ENCODE results near the gene SLC3A2.

DNA sequence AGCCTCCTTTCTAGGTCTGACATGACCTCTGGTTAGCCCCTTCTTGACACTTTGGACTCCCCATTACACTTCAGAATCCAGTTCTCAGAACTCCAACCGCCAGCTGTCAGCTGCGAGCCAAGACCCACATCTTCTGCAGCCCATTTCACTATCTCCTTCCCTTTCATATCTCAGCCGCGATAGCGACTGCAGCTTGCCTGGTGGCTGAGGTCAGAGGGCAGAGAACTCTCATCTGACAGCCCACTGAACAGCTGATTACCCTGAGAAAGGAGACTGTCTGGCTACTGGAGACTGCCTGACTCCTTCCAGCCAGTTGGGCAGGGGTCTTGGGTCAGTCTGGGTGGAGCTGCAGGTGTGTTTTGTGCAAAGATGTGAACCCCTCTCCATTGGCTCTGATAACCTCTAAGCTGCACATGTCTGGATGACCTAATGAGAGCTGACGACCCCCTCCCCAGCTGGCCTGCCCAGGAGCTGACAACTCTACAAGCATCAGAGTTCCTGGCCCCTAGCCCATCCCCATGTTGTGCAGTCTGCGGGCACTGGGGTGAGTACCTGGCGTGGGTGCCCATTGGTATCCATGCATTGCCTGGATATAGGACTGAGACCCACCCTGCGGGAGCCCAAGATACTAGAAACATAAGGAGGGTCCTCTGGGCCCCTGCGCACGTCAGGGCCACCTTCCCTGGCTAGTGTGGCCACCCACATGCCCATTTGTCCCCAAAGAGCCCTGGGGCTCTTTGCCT, 39.4 kb downstream of the SLC3A2 start:
- TF ChIP-seq CTCF (conservative IDR thresholded peaks at IDR 0.05 in 1 of 2, IDR thresholded peaks at IDR 0.05 in 1 of 2; ENCODE audit: extremely low read depth in 1 of 2, insufficient read depth in 1 of 2, low read depth in 1 of 2, low read length in 2 of 2), result no peak
- no peak for TF ChIP-seq EZH2 (IDR thresholded peaks at IDR 0.05; ENCODE audit: borderline replicate concordance, low read length)

All from mammary epithelial cell (primary cell).